Natural killer cell (primary cell): ENCODE results near the gene CALML5. TPM values are rescaled to one million over a fixed set of nuclear protein-coding genes. Genes with fewer than 3 reads are reported as not detected.

Source experiments
- ATAC-seq, 3 donors: fragments of 150-1000 bp in 2 of 3; fragments of 200-7000 bp in 1 of 3; cut with Tn5 transposase; 1 replicate in 1 of 3; 2 replicates in 2 of 3; pipeline ENCODE4 v1.10.0; 2021; ENCODE audit warnings: mild to moderate bottlenecking in 2 of 3, moderate library complexity in 2 of 3
- DNase-seq, 2 donors: peaks; one replicate each; pipeline versions ENCODE4 v3.0.0 to v3.0.0-alpha.2; 2013 to 2021; ENCODE audit warnings: mixed read lengths in 1 of 2
- H3K27ac ChIP-seq: one replicate; pipeline ENCODE4 v1.5.1; 2013; ENCODE audit warnings: mild to moderate bottlenecking, low read length
- H3K27me3 ChIP-seq: one replicate; pipeline ENCODE4 v1.6.1; 2013; ENCODE audit warnings: low read length; ENCODE audit not compliant: control insufficient read depth, insufficient read depth
- H3K36me3 ChIP-seq: one replicate; pipeline ENCODE4 v1.6.1; 2013; ENCODE audit warnings: low read length; ENCODE audit not compliant: control insufficient read depth, insufficient read depth
- H3K4me1 ChIP-seq: one replicate; pipeline ENCODE4 v1.6.1; 2013; ENCODE audit warnings: low read length; ENCODE audit not compliant: control insufficient read depth, insufficient read depth
- H3K4me3 ChIP-seq: one replicate; pipeline ENCODE4 v1.5.1; 2013; ENCODE audit warnings: low read length
- H3K9me3 ChIP-seq: one replicate; pipeline ENCODE4 v1.6.1; 2013; ENCODE audit warnings: low read length; ENCODE audit not compliant: control insufficient read depth, insufficient read depth
- H3K27ac Mint-ChIP-seq, 2 donors: one replicate each; pipeline ENCODE4 v1.8.0; 2022; ENCODE audit warnings: mild to moderate bottlenecking in 2 of 2, mixed read lengths in 2 of 2, moderate library complexity in 1 of 2
- H3K27me3 Mint-ChIP-seq, 2 donors: one replicate each; pipeline ENCODE4 v1.8.0; 2022; ENCODE audit warnings: low read depth in 2 of 2, mixed read lengths in 2 of 2
- H3K36me3 Mint-ChIP-seq: one replicate; pipeline ENCODE4 v1.8.0; 2022; ENCODE audit warnings: mixed read lengths
- H3K4me1 Mint-ChIP-seq, 2 donors: one replicate each; pipeline ENCODE4 v1.8.0; 2022; ENCODE audit warnings: mixed read lengths in 2 of 2
- H3K4me3 Mint-ChIP-seq: one replicate; pipeline ENCODE4 v1.8.0; 2022; ENCODE audit warnings: mild to moderate bottlenecking, moderate library complexity, mixed read lengths
- H3K9me3 Mint-ChIP-seq, 2 donors: one replicate each; pipeline ENCODE4 v1.8.0; 2022; ENCODE audit warnings: mixed read lengths in 2 of 2
- CTCF ChIP-seq: fragments of 200-600 bp; IDR thresholded peaks from one replicate; pipeline ENCODE4 v1.8.0; 2022; ENCODE audit warnings: antibody characterized with exemption
- WGBS: methylation state at CpG from one replicate; pipeline ENCODE4 v1.1.7; 2013; ENCODE audit warnings: missing lambda C conversion rate; ENCODE audit not compliant: insufficient coverage; 5-methylcytosine and 5-hydroxymethylcytosine counted together
- intact Hi-C: fragments of 100-400 bp; cut with micrococcal nuclease; formaldehyde crosslinking; loops from one replicate; pipeline ENCODE4 v1.14.2; 2022
- total RNA-seq, 4 donors: library from RNA; stranded (reverse); fragments of 120-200 nt in 1 of 4; gene quantifications; one replicate each; pipeline versions ENCODE4 v1.2.3 to v1.2.4, GENCODE V29; 2013 to 2022

CALML5 gene
- total RNA-seq, 3 donors from 2014 or later (not counting 1 experiment from before 2014, with no cell fraction given), result not detected

GRCh38 chr10:5530412-5530806, 31.0 kb upstream of the CALML5 start:
- no peak for DNase-seq

GRCh38 chr10:5529702-5530411, 30.5 kb upstream of the CALML5 start:
- Mint-ChIP-seq H3K27me3 (no peaks in the 10 kb centered on the region), H3K4me3 (no peak overlapping the region), H3K4me1 (no peaks in the 10 kb centered on the region), H3K36me3 (no peaks in the 10 kb centered on the region), H3K9me3 (no peaks in the 10 kb centered on the region), H3K27ac (no peak overlapping the region)
- 83% methylated on average over 6 of the region's 7 CpGs for WGBS
- intact Hi-C loops, result no loop called here
- Histone ChIP-seq H3K4me3 (no peak overlapping the region), H3K9me3 (no peaks in the 10 kb centered on the region), H3K27me3 (no peaks in the 10 kb centered on the region), H3K36me3 (no peaks in the 10 kb centered on the region), H3K27ac (no peak overlapping the region), H3K4me1 (no peaks in the 10 kb centered on the region)
- DNase-seq (no peak), ATAC-seq (no peak)
- no peak for TF ChIP-seq CTCF

More at GRCh38 chr10:5530412-5530806, 31.0 kb upstream of the CALML5 start:
- Histone ChIP-seq H3K27me3 (no peaks in the 10 kb centered on the region), H3K4me1 (no peaks in the 10 kb centered on the region), H3K27ac (no peak overlapping the region), H3K36me3 (no peaks in the 10 kb centered on the region), H3K4me3 (no peak overlapping the region), H3K9me3 (no peaks in the 10 kb centered on the region)
- intact Hi-C loops, result no loop called here
- ATAC-seq, result no peak
- Mint-ChIP-seq H3K4me1 (no peaks in the 10 kb centered on the region), H3K4me3 (no peak overlapping the region), H3K9me3 (no peaks in the 10 kb centered on the region), H3K27ac (no peak overlapping the region), H3K36me3 (no peaks in the 10 kb centered on the region), H3K27me3 (no peaks in the 10 kb centered on the region)
- TF ChIP-seq CTCF, result no peak
- WGBS, result 86% methylated on average over 4 of the region's 5 CpGs

- Mint-ChIP-seq H3K27ac (no peak overlapping the region), H3K4me1 (no peaks in the 10 kb centered on the region), H3K4me3 (no peak overlapping the region), H3K36me3 (no peaks in the 10 kb centered on the region), H3K27me3 (no peaks in the 10 kb centered on the region), H3K9me3 (no peaks in the 10 kb centered on the region)
- no peak for ATAC-seq
- H3K4me1 ChIP-seq, result no peaks in the 10 kb centered on the region
- intact Hi-C loops, result no loop called here
- DNase-seq, result no peak
- no peak for TF ChIP-seq CTCF
- no peak overlapping the region for H3K4me3 ChIP-seq
- no peaks in the 10 kb centered on the region for H3K36me3 ChIP-seq
- H3K27ac ChIP-seq, result no peak overlapping the region
- no peaks in the 10 kb centered on the region for H3K27me3 ChIP-seq
- no peaks in the 10 kb centered on the region for H3K9me3 ChIP-seq
- WGBS, result 87% methylated on average over 11 of the region's 11 CpGs
Measured at GRCh38 chr10:5528989-5529701, 29.8 kb upstream of the CALML5 start.
